KMS-11 (cell line): ENCODE measurements around the gene MACROD2.

Experiments
- H2AFZ ChIP-seq: fragments of 200-600 bp; sonication (generic); 2 replicates; pipeline ENCODE4 v1.6.1; 2016; ENCODE audit warnings: antibody characterized with exemption, mixed run types, low read depth
- H3K27ac ChIP-seq: fragments of 200-600 bp; sonication (generic); 2 replicates; pipeline ENCODE4 v1.6.1; 2016; ENCODE audit warnings: mild to moderate bottlenecking, mixed run types
- H3K27me3 ChIP-seq: fragments of 200-600 bp; sonication (generic); 2 replicates; pipeline ENCODE4 v1.6.1; 2017; ENCODE audit warnings: mild to moderate bottlenecking, low read depth, mixed run types, moderate library complexity; ENCODE audit not compliant: insufficient read depth
- H3K36me3 ChIP-seq: fragments of 200-600 bp; sonication (generic); 2 replicates; pipeline ENCODE4 v1.6.1; 2017; ENCODE audit warnings: mild to moderate bottlenecking, mixed run types; ENCODE audit not compliant: insufficient read depth
- H3K4me1 ChIP-seq: fragments of 200-600 bp; sonication (generic); 2 replicates; pipeline ENCODE4 v1.6.1; 2016; ENCODE audit warnings: mild to moderate bottlenecking, low read depth, mixed run types; ENCODE audit not compliant: poor library complexity, severe bottlenecking
- H3K4me2 ChIP-seq: fragments of 200-600 bp; sonication (generic); 2 replicates; pipeline ENCODE4 v1.7.0; 2016; ENCODE audit warnings: mild to moderate bottlenecking, mixed run types
- H3K4me3 ChIP-seq: fragments of 200-600 bp; sonication (generic); IDR thresholded peaks from 2 replicates; pipeline ENCODE4 v1.6.1; 2017; ENCODE audit warnings: low read depth, low read length, mixed read lengths; ENCODE audit not compliant: insufficient read depth
- H3K79me2 ChIP-seq: fragments of 200-600 bp; sonication (generic); 2 replicates; pipeline ENCODE4 v1.6.1; 2016; ENCODE audit warnings: low read depth, mixed run types; ENCODE audit not compliant: insufficient read depth
- H3K9ac ChIP-seq: fragments of 200-600 bp; sonication (generic); 2 replicates; pipeline ENCODE4 v1.6.1; 2016; ENCODE audit warnings: mild to moderate bottlenecking, mixed run types
- H4K20me1 ChIP-seq: fragments of 200-600 bp; sonication (generic); 2 replicates; pipeline ENCODE4 v1.6.1; 2016; ENCODE audit warnings: mild to moderate bottlenecking, mixed run types; ENCODE audit not compliant: insufficient read depth
- TF ChIP-seq, protein P1 (sequence below): fragments of 200-600 bp; sonication (generic); conservative IDR thresholded peaks from 2 replicates; pipeline ENCODE4 v1.6.1; 2017; ENCODE audit warnings: low read depth, mild to moderate bottlenecking, antibody characterized with exemption, low read length, moderate library complexity, mixed read lengths

The MACROD2 gene

DNA sequence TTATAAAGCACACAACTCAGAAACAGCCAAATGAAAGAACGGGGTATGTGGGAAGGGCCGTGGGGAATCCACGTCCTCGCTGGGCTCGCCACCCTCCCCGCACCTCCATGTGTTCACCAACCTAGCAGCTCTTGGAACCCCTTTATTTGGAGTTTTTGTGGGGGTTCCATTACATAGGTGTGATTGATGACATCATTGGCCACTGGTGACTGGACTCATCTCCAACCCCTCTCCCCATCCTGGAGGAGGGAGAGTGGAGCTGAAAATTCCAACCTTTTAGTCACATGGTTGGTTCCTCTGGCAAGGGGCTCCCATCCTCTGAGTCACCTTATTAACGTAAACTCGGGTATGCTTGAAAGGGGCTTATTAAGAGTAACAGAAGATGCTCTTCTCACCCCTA is 934.1 kb downstream of the MACROD2 start:
- no peak overlapping the region for H2AFZ ChIP-seq
- H3K79me2 ChIP-seq, result no peaks in the 10 kb centered on the region
- H3K36me3 ChIP-seq, result no peaks in the 10 kb centered on the region
- no peaks in the 10 kb centered on the region for H3K4me1 ChIP-seq
- no peaks in the 10 kb centered on the region for H3K27me3 ChIP-seq
- H3K4me2 ChIP-seq, result no peak overlapping the region
- no peaks in the 10 kb centered on the region for H4K20me1 ChIP-seq
- no peak overlapping the region for H3K4me3 ChIP-seq
- H3K27ac ChIP-seq, result no peak overlapping the region
- TF ChIP-seq, protein P1, sequence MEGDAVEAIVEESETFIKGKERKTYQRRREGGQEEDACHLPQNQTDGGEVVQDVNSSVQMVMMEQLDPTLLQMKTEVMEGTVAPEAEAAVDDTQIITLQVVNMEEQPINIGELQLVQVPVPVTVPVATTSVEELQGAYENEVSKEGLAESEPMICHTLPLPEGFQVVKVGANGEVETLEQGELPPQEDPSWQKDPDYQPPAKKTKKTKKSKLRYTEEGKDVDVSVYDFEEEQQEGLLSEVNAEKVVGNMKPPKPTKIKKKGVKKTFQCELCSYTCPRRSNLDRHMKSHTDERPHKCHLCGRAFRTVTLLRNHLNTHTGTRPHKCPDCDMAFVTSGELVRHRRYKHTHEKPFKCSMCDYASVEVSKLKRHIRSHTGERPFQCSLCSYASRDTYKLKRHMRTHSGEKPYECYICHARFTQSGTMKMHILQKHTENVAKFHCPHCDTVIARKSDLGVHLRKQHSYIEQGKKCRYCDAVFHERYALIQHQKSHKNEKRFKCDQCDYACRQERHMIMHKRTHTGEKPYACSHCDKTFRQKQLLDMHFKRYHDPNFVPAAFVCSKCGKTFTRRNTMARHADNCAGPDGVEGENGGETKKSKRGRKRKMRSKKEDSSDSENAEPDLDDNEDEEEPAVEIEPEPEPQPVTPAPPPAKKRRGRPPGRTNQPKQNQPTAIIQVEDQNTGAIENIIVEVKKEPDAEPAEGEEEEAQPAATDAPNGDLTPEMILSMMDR, result no peak
- no peak overlapping the region for H3K9ac ChIP-seq

DNA sequence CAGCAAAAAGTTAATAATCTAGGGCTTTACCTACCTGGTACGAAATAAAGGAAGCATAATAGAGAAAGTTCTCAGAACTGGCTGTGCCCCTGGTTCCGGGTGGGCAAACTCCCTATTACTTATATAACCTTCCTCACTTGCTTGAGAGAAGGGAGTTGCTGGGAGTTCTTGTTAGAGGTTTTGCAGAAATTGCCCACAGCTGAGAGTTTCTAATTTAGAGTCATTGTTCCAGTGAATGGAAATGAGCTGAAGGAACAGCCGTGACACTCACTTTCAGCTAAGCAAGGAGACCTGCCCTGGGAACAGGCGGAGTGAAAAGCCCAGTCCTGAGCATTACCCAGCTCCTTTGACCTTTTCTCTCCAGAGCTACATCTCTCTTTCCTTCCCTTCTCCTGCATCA is 936.7 kb downstream of the MACROD2 start:
- Histone ChIP-seq H3K9ac (no peak overlapping the region), H3K79me2 (no peaks in the 10 kb centered on the region), H4K20me1 (no peaks in the 10 kb centered on the region), H3K4me3 (no peak overlapping the region), H3K27me3 (no peaks in the 10 kb centered on the region), H2AFZ (no peak overlapping the region), H3K4me2 (no peak overlapping the region), H3K27ac (no peak overlapping the region), H3K4me1 (no peaks in the 10 kb centered on the region), H3K36me3 (no peaks in the 10 kb centered on the region)
- TF ChIP-seq, protein P1, result no peak

DNA sequence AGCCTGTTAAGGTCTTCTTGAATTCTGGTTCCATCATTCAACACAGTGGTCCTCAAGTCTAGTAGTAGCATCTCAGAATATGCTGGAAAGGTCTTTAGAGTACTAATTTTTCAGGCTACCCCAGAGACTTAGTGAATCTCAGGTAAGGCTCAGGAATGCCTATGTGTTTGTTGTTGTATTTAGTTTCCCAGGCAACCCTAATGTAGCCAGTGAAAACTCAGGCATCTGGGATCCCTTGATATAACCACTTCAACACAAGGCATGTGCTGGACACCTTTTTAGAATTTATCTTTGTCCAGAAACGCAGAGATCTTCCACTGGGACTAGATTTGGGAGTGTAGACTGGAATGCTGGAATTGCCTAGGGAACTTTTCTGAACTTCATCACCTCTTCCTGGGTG is 940.0 kb downstream of the MACROD2 start:
- Histone ChIP-seq H3K27ac (no peak overlapping the region), H4K20me1 (no peaks in the 10 kb centered on the region), H3K9ac (no peak overlapping the region), H3K27me3 (no peaks in the 10 kb centered on the region), H3K79me2 (no peaks in the 10 kb centered on the region), H3K4me2 (no peak overlapping the region), H2AFZ (no peak overlapping the region), H3K36me3 (no peaks in the 10 kb centered on the region), H3K4me1 (no peaks in the 10 kb centered on the region), H3K4me3 (no peak overlapping the region)
- TF ChIP-seq, protein P1, result no peak

DNA sequence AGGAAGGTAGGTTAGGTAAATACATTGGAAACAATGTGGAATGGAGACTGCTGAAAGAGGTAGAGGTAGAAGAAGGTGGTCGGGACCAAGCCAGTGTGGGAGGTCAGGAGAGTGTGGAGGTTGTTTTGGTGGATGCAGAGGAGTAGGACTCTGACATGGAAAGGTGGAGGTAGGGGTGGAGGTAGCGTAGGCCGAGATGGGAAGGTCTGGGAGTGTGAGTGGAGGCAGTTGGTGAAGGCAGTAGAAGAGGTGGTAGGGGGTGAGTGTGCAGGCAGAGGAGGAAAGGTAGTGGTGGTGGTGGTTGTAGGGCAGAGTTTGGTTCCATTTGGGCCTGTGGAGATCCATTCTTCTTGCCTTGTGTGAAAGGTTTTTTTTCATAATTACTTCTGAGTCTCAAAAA is 941.7 kb downstream of the MACROD2 start:
- no peak overlapping the region for H2AFZ ChIP-seq
- no peaks in the 10 kb centered on the region for H3K27me3 ChIP-seq
- H4K20me1 ChIP-seq, result no peaks in the 10 kb centered on the region
- H3K4me1 ChIP-seq, result no peaks in the 10 kb centered on the region
- H3K79me2 ChIP-seq, result no peaks in the 10 kb centered on the region
- H3K27ac ChIP-seq, result no peak overlapping the region
- H3K9ac ChIP-seq, result no peak overlapping the region
- TF ChIP-seq, protein P1, result no peak
- no peak overlapping the region for H3K4me3 ChIP-seq
- H3K36me3 ChIP-seq, result no peaks in the 10 kb centered on the region
- H3K4me2 ChIP-seq, result no peak overlapping the region
